ENCODE measurements around the gene GUCD1.

GUCD1 gene

GRCh38 chr22:24523873-24524272 lies 31.1 kb downstream of the GUCD1 start:
- DNase-seq, result no peak

- peak; percentile 78 for DNase-seq
Measured at GRCh38 chr22:24521791-24522245, 33.1 kb downstream of the GUCD1 start.

GRCh38 chr22:24519496-24519895 lies 35.4 kb downstream of the GUCD1 start:
- DNase-seq, result no peak

GRCh38 chr22:24518771-24519485 lies 36.0 kb downstream of the GUCD1 start:
- DNase-seq, result no peak

- DNase-seq, result no peak
Measured at GRCh38 chr22:24518228-24518627, 36.7 kb downstream of the GUCD1 start.

- DNase-seq, result peak; percentile 25
Measured at GRCh38 chr22:24517446-24517845, 37.5 kb downstream of the GUCD1 start.

GRCh38 chr22:24516301-24516737 lies 38.6 kb downstream of the GUCD1 start:
- no peak for DNase-seq

GRCh38 chr22:24515027-24515338 lies 40.0 kb downstream of the GUCD1 start:
- DNase-seq, result no peak

GRCh38 chr22:24514241-24515026 lies 40.5 kb downstream of the GUCD1 start:
- no peak for DNase-seq

GRCh38 chr22:24513378-24514240 lies 41.3 kb downstream of the GUCD1 start:
- DNase-seq, result no peak

- no peak for DNase-seq
Measured at GRCh38 chr22:24512043-24512442, 42.9 kb downstream of the GUCD1 start.

- DNase-seq, result no peak
Measured at GRCh38 chr22:24510637-24511625, 44.0 kb downstream of the GUCD1 start.

- DNase-seq, result no peak
Measured at GRCh38 chr22:24507716-24508115, 47.2 kb downstream of the GUCD1 start.

- peak; percentile 86 for DNase-seq
Measured at GRCh38 chr22:24506802-24507438, 48.0 kb downstream of the GUCD1 start.

- DNase-seq, result no peak
Measured at GRCh38 chr22:24504956-24505736, 49.8 kb downstream of the GUCD1 start.

- no peak for DNase-seq
Measured at GRCh38 chr22:24504540-24504939, 50.4 kb downstream of the GUCD1 start.

GRCh38 chr22:24503843-24504338 lies 51.0 kb downstream of the GUCD1 start:
- no peak for DNase-seq

GRCh38 chr22:24503137-24503842 lies 51.6 kb downstream of the GUCD1 start:
- peak; percentile 30 for DNase-seq

- DNase-seq, result no peak
Measured at GRCh38 chr22:24502541-24502940, 52.4 kb downstream of the GUCD1 start.

- no peak for DNase-seq
Measured at GRCh38 chr22:24502034-24502433, 52.9 kb downstream of the GUCD1 start.

All from NCI-H1436 (cell line).